OCI-LY7 (cell line): ENCODE results near the gene GRIA4. TPM values are rescaled to one million over a fixed set of nuclear protein-coding genes. Genes with fewer than 3 reads are reported as not detected.

ENCODE experiments used
- BruUV-seq: library from RNA; stranded (reverse); fragments of 400-500 nt; replicated peaks from 2 replicates; lab custom pipeline; 2021; lab: Mats Ljungman, UMichigan
- CTCF ChIA-PET: fragments of 300-600 bp; sonication (Branson Sonifier 250); formaldehyde crosslinking; loops from one replicate; lab custom pipeline; 2022; ENCODE audit warnings: antibody characterized with exemption; ENCODE audit not compliant: unreplicated experiment; lab: Charles Lee
- POLR2A ChIA-PET: fragments of 300-600 bp; sonication (Branson Sonifier 250); formaldehyde crosslinking; loops from one replicate; lab custom pipeline; 2022; ENCODE audit warnings: antibody characterized with exemption; lab: Charles Lee
- DNase-seq: peaks from one replicate; pipeline ENCODE4 v3.0.0-alpha.2; 2015; ENCODE audit warnings: low spot score
- H2AFZ ChIP-seq: fragments of 200-600 bp; sonication (generic), shearing (Covaris generic); 2 replicates; pipeline ENCODE4 v1.6.1; 2014; ENCODE audit warnings: mild to moderate bottlenecking, antibody characterized with exemption, low read length, moderate library complexity
- H3K27ac ChIP-seq: fragments of 200-600 bp; sonication (generic); 2 replicates; pipeline ENCODE4 v1.5.1; 2014; ENCODE audit warnings: mixed run types, low read depth, mild to moderate bottlenecking, moderate library complexity, low read length, inconsistent platforms; ENCODE audit not compliant: poor library complexity, severe bottlenecking
- H3K36me3 ChIP-seq: fragments of 200-600 bp; sonication (generic); 2 replicates; pipeline ENCODE4 v1.6.1; 2014; ENCODE audit warnings: mild to moderate bottlenecking, antibody characterized with exemption, low read length, moderate library complexity, mixed read lengths; ENCODE audit not compliant: insufficient read depth
- H3K4me1 ChIP-seq: fragments of 200-600 bp; sonication (generic); 2 replicates; pipeline ENCODE4 v1.5.1; 2014; ENCODE audit warnings: mild to moderate bottlenecking, low read length; ENCODE audit not compliant: insufficient read depth, poor library complexity, severe bottlenecking
- H3K4me2 ChIP-seq: fragments of 200-600 bp; sonication (generic); 2 replicates; pipeline ENCODE4 v1.6.1; 2014; ENCODE audit warnings: mild to moderate bottlenecking, low read length
- H3K4me3 ChIP-seq: fragments of 200-600 bp; sonication (generic); 2 replicates; pipeline ENCODE4 v1.5.1; 2014; ENCODE audit warnings: mild to moderate bottlenecking, low read depth, low read length; ENCODE audit not compliant: poor library complexity, severe bottlenecking
- H3K79me2 ChIP-seq: fragments of 200-600 bp; sonication (generic); 2 replicates; pipeline ENCODE4 v1.6.1; 2016; ENCODE audit warnings: low read depth, mild to moderate bottlenecking, low read length, moderate library complexity, mixed read lengths; ENCODE audit not compliant: insufficient read depth
- H3K9me2 ChIP-seq: fragments of 200-600 bp; sonication (generic); 2 replicates; pipeline ENCODE4 v1.6.1; 2016; ENCODE audit warnings: mild to moderate bottlenecking, low read length, mixed read lengths; ENCODE audit not compliant: insufficient read depth
- H3K9me3 ChIP-seq: fragments of 200-600 bp; sonication (generic); 2 replicates; pipeline ENCODE4 v1.6.1; 2014; ENCODE audit warnings: mild to moderate bottlenecking, mixed run types, low read length, mixed read lengths
- H4K20me1 ChIP-seq: fragments of 200-600 bp; sonication (generic); 2 replicates; pipeline ENCODE4 v1.6.1; 2014; ENCODE audit warnings: mild to moderate bottlenecking, antibody characterized with exemption, low read length, moderate library complexity, mixed read lengths; ENCODE audit not compliant: insufficient read depth
- EZH2phosphoT487 ChIP-seq: fragments of 200-600 bp; sonication (generic); IDR thresholded peaks from 2 replicates; pipeline ENCODE4 v1.6.1; 2018; ENCODE audit warnings: low read depth, borderline replicate concordance, mild to moderate bottlenecking, mixed run types, antibody characterized with exemption, low read length, moderate library complexity, mixed read lengths
- intact Hi-C: fragments of 100-400 bp; cut with micrococcal nuclease; formaldehyde crosslinking; loops from one replicate; pipeline ENCODE4 v1.10.0; 2022; ENCODE audit not compliant: unreplicated experiment
- total RNA-seq, 2 experiments: library from RNA; depleted of rRNA in 1 of 2; stranded (reverse); fragments of >200 nt in 1 of 2; shearing (Covaris generic) in 1 of 2; gene quantifications; 2 replicates each; pipeline ENCODE4 v1.2.3, GENCODE V29; 2014 to 2022
- TF ChIP-seq, protein P1 (sequence below): fragments of 200-600 bp; sonication (generic); conservative IDR thresholded peaks from 2 replicates; pipeline ENCODE4 v1.5.1; 2014; ENCODE audit warnings: mild to moderate bottlenecking, antibody characterized with exemption, low read length, moderate library complexity, mixed read lengths

The GRIA4 gene
- total RNA-seq, 2 experiments from 2014 or later, result not detected

- ChIA-PET POLR2A (no interaction called here), CTCF (no interaction called here)
- no peaks in the 10 kb centered on the region for H3K36me3 ChIP-seq
- H3K9me3 ChIP-seq, result no peaks in the 10 kb centered on the region
- no peaks in the 10 kb centered on the region for H3K4me1 ChIP-seq
- no peaks in the 10 kb centered on the region for H3K9me2 ChIP-seq
- intact Hi-C loops, result no loop called here
- TF ChIP-seq, protein P1, sequence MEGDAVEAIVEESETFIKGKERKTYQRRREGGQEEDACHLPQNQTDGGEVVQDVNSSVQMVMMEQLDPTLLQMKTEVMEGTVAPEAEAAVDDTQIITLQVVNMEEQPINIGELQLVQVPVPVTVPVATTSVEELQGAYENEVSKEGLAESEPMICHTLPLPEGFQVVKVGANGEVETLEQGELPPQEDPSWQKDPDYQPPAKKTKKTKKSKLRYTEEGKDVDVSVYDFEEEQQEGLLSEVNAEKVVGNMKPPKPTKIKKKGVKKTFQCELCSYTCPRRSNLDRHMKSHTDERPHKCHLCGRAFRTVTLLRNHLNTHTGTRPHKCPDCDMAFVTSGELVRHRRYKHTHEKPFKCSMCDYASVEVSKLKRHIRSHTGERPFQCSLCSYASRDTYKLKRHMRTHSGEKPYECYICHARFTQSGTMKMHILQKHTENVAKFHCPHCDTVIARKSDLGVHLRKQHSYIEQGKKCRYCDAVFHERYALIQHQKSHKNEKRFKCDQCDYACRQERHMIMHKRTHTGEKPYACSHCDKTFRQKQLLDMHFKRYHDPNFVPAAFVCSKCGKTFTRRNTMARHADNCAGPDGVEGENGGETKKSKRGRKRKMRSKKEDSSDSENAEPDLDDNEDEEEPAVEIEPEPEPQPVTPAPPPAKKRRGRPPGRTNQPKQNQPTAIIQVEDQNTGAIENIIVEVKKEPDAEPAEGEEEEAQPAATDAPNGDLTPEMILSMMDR, result no peak
- TF ChIP-seq EZH2phosphoT487, result no peak
- no peaks in the 10 kb centered on the region for H3K79me2 ChIP-seq
- H3K4me3 ChIP-seq, result no peak overlapping the region
- no peak overlapping the region for H3K27ac ChIP-seq
- H4K20me1 ChIP-seq, result no peaks in the 10 kb centered on the region
- no peak for DNase-seq
- H2AFZ ChIP-seq, result no peak overlapping the region
- BruUV-seq, result no TSS peak
- no peak overlapping the region for H3K4me2 ChIP-seq
Observed at GRCh38 chr11:105696000-105696399, 86.1 kb downstream of the GRIA4 start.

- H3K79me2 ChIP-seq, result no peaks in the 10 kb centered on the region
- no peaks in the 10 kb centered on the region for H3K9me3 ChIP-seq
- TF ChIP-seq, protein P1, result no peak
- no peak for TF ChIP-seq EZH2phosphoT487
- DNase-seq, result no peak
- ChIA-PET CTCF (no interaction called here), POLR2A (no interaction called here)
- no TSS peak for BruUV-seq
- H3K4me3 ChIP-seq, result no peak overlapping the region
- H3K4me2 ChIP-seq, result no peak overlapping the region
- no peak overlapping the region for H2AFZ ChIP-seq
- no peaks in the 10 kb centered on the region for H3K9me2 ChIP-seq
- H3K36me3 ChIP-seq, result no peaks in the 10 kb centered on the region
- no peak overlapping the region for H3K27ac ChIP-seq
- intact Hi-C loops, result no loop called here
- H3K4me1 ChIP-seq, result no peaks in the 10 kb centered on the region
- no peaks in the 10 kb centered on the region for H4K20me1 ChIP-seq
Observed at GRCh38 chr11:105697291-105697690, 87.4 kb downstream of the GRIA4 start.

DNA sequence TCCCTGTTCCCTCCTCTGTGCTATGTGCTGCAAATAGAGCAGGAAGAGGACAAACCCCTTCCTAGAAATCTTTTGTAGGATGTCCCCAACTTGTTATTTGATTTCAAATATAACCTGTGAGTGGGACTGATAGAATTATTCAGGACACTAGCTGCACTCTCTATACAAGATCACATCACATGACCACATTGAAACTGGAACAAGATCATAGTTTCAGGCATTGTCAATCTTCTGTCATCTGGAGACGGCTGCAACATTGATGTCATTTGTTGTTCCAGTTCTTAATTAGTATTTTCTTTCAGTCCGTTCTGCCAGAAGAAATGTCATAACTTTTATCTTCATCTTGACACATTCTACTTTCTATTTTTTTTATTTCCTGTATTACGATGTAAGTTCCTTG, 89.3 kb downstream of the GRIA4 start:
- H3K4me2 ChIP-seq, result no peak overlapping the region
- no peaks in the 10 kb centered on the region for H3K9me2 ChIP-seq
- TF ChIP-seq EZH2phosphoT487, result no peak
- TF ChIP-seq, protein P1, result no peak
- no peak overlapping the region for H3K27ac ChIP-seq
- H3K4me1 ChIP-seq, result no peaks in the 10 kb centered on the region
- CTCF ChIA-PET, result no interaction called here
- no peaks in the 10 kb centered on the region for H3K36me3 ChIP-seq
- no peaks in the 10 kb centered on the region for H3K79me2 ChIP-seq
- H3K4me3 ChIP-seq, result no peak overlapping the region
- no peaks in the 10 kb centered on the region for H3K9me3 ChIP-seq
- H2AFZ ChIP-seq, result no peak overlapping the region
- intact Hi-C loops, result no loop called here
- DNase-seq, result no peak
- no TSS peak for BruUV-seq
- H4K20me1 ChIP-seq, result no peaks in the 10 kb centered on the region
- POLR2A ChIA-PET, result no interaction called here
